Inferior parietal cortex (tissue), 1 donor: ENCODE results near the gene TMEM45B.
"Not testable (repeated sequence)": the region's sequence is repeated elsewhere in the genome, so short reads cannot be mapped to it uniquely, and the experiment has no call there.

Source experiments
- DNase-seq: peaks from one replicate; pipeline ENCODE4 v3.0.0-alpha.2; 2016; ENCODE audit errors: extremely low spot score

The TMEM45B gene

GRCh38 chr11:129852125-129852740 is 36.6 kb downstream of the TMEM45B start:
- no peak for DNase-seq

GRCh38 chr11:129853518-129854231 is 38.0 kb downstream of the TMEM45B start:
- no peak for DNase-seq

GRCh38 chr11:129854232-129854805 is 38.7 kb downstream of the TMEM45B start:
- no peak for DNase-seq

- no peak for DNase-seq
Measured at GRCh38 chr11:129855086-129855485, 39.4 kb downstream of the TMEM45B start.

- DNase-seq, result no peak
Measured at GRCh38 chr11:129856036-129856435, 40.4 kb downstream of the TMEM45B start.

- DNase-seq, result no peak
Measured at GRCh38 chr11:129861702-129862522, 46.3 kb downstream of the TMEM45B start.

- no peak for DNase-seq
Measured at GRCh38 chr11:129864811-129865210, 49.2 kb downstream of the TMEM45B start.

GRCh38 chr11:129865701-129866100 is 50.1 kb downstream of the TMEM45B start:
- no peak for DNase-seq

GRCh38 chr11:129866311-129866710 is 50.7 kb downstream of the TMEM45B start:
- no peak for DNase-seq

GRCh38 chr11:129868626-129869025 is 53.0 kb downstream of the TMEM45B start:
- not testable (repeated sequence) for DNase-seq

- no peak for DNase-seq
Measured at GRCh38 chr11:129871914-129872313, 56.3 kb downstream of the TMEM45B start.

GRCh38 chr11:129880311-129880710 is 64.7 kb downstream of the TMEM45B start:
- DNase-seq, result no peak

GRCh38 chr11:129881570-129882170 is 66.0 kb downstream of the TMEM45B start:
- DNase-seq, result peak; percentile 18

- no peak for DNase-seq
Measured at GRCh38 chr11:129884581-129884980, 68.9 kb downstream of the TMEM45B start.

GRCh38 chr11:129885381-129885780 is 69.7 kb downstream of the TMEM45B start:
- DNase-seq, result no peak

GRCh38 chr11:129888451-129888850 is 72.8 kb downstream of the TMEM45B start:
- DNase-seq, result no peak

GRCh38 chr11:129894278-129895125 is 78.9 kb downstream of the TMEM45B start:
- DNase-seq, result peak; percentile 11

- peak; percentile 71 for DNase-seq
Measured at GRCh38 chr11:129895126-129896041, 79.7 kb downstream of the TMEM45B start, which contains the start of gene NFRKB. TSS of gene NFRKB (minus strand) at chr11:129895578. CDS start at chr11:129892849, 2,729 bp downstream.

- DNase-seq, result no peak
Measured at GRCh38 chr11:129896062-129896461, 80.4 kb downstream of the TMEM45B start.

- no peak for DNase-seq
Measured at GRCh38 chr11:129905402-129905801, 89.8 kb downstream of the TMEM45B start.
